Measurements from ENCODE around the gene CAMSAP1.

DNA sequence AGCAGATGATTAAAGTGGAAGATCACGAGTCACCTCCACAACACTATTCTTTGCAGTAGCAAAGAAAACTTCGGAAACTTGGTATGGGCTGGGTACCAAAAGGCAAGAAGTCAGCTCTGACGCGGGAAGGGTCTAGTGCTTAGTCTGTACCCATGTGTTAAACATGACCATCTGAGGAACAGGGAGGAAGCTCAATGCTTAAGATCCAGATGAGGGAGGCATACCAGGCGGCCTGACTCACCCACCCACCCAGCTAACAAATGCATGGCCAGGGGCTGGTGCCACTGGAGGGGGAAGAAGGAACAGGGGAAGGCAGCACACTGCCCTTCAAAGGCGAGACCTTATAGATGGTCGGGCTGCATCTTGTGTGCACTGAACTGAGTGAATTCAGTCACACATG, 41.8 kb downstream of the CAMSAP1 start:
- TF ChIP-seq, protein P1, sequence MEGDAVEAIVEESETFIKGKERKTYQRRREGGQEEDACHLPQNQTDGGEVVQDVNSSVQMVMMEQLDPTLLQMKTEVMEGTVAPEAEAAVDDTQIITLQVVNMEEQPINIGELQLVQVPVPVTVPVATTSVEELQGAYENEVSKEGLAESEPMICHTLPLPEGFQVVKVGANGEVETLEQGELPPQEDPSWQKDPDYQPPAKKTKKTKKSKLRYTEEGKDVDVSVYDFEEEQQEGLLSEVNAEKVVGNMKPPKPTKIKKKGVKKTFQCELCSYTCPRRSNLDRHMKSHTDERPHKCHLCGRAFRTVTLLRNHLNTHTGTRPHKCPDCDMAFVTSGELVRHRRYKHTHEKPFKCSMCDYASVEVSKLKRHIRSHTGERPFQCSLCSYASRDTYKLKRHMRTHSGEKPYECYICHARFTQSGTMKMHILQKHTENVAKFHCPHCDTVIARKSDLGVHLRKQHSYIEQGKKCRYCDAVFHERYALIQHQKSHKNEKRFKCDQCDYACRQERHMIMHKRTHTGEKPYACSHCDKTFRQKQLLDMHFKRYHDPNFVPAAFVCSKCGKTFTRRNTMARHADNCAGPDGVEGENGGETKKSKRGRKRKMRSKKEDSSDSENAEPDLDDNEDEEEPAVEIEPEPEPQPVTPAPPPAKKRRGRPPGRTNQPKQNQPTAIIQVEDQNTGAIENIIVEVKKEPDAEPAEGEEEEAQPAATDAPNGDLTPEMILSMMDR (IDR thresholded peaks at IDR 0.05; ENCODE audit: poor library complexity, severe bottlenecking): no peak
- TF ChIP-seq EZH2 (IDR thresholded peaks at IDR 0.05; ENCODE audit: borderline replicate concordance, insufficient read depth, low read length, poor library complexity, severe bottlenecking): no peak

Measured in neural cell (in vitro differentiated cells).